Neural cell (in vitro differentiated cells): ENCODE data around the gene SLC2A1. TPM values are rescaled to one million over a fixed set of nuclear protein-coding genes. Genes with fewer than 3 reads are reported as not detected.

Source experiments
- H2AFZ ChIP-seq: fragments of 200-600, 300-800 bp; sonication (generic), shearing (Covaris generic); 2 replicates; pipeline ENCODE4 v1.6.0; 2014; ENCODE audit warnings: low read depth, mild to moderate bottlenecking, antibody characterized with exemption, low read length, moderate library complexity
- H3F3A ChIP-seq: fragments of 200-600 bp; shearing (Covaris generic); 2 replicates; pipeline ENCODE4 v1.6.1; 2016; ENCODE audit warnings: mild to moderate bottlenecking, moderate library complexity, mixed read lengths, antibody characterized with exemption, low read length; ENCODE audit not compliant: insufficient read depth, poor library complexity, severe bottlenecking
- H3K27ac ChIP-seq: fragments of 200-600, 300-800 bp; sonication (generic), shearing (Covaris generic); 2 replicates; pipeline ENCODE4 v1.5.1; 2014; ENCODE audit warnings: mild to moderate bottlenecking, low read length, moderate library complexity
- H3K27me3 ChIP-seq: fragments of 300-800, 200-600 bp; sonication (generic), shearing (Covaris generic); 2 replicates; pipeline ENCODE4 v1.6.0; 2014; ENCODE audit warnings: mild to moderate bottlenecking, low read depth, low read length, moderate library complexity; ENCODE audit not compliant: insufficient read depth
- H3K36me3 ChIP-seq: fragments of 300-800, 200-600 bp; sonication (generic), shearing (Covaris generic); 2 replicates; pipeline ENCODE4 v1.5.1; 2014; ENCODE audit warnings: mild to moderate bottlenecking, antibody characterized with exemption, low read length, moderate library complexity; ENCODE audit not compliant: insufficient read depth
- H3K4me2 ChIP-seq: fragments of 300-800, 200-600 bp; sonication (generic), shearing (Covaris generic); 2 replicates; pipeline ENCODE4 v1.6.0; 2014; ENCODE audit warnings: mild to moderate bottlenecking, low read length
- H3K4me3 ChIP-seq: fragments of 300-800, 200-600 bp; sonication (generic), shearing (Covaris generic); 2 replicates; pipeline ENCODE4 v1.5.1; 2014; ENCODE audit warnings: mild to moderate bottlenecking, low read length, moderate library complexity
- H3K79me2 ChIP-seq: fragments of 200-600 bp; shearing (Covaris generic); replicated peaks from 2 replicates; pipeline ENCODE4 v1.6.0; 2014; ENCODE audit warnings: mild to moderate bottlenecking, low read length, moderate library complexity; ENCODE audit not compliant: insufficient read depth
- H3K9ac ChIP-seq: fragments of 300-800, 200-600 bp; sonication (generic), shearing (Covaris generic); 2 replicates; pipeline ENCODE4 v1.6.1; 2016; ENCODE audit warnings: mild to moderate bottlenecking, low read length, mixed read lengths
- H3K9me2 ChIP-seq: fragments of 200-600 bp; shearing (Covaris generic); 2 replicates; pipeline ENCODE4 v1.6.1; 2016; ENCODE audit warnings: mild to moderate bottlenecking, low read length, mixed read lengths; ENCODE audit not compliant: insufficient read depth
- H3K9me3 ChIP-seq: fragments of 200-600, 300-800 bp; sonication (generic), shearing (Covaris generic); 2 replicates; pipeline ENCODE4 v1.6.1; 2016; ENCODE audit warnings: mild to moderate bottlenecking, mixed run types, low read length, moderate library complexity, mixed read lengths
- H4K20me1 ChIP-seq: fragments of 200-600 bp; shearing (Covaris generic); 2 replicates; pipeline ENCODE4 v1.6.1; 2016; ENCODE audit warnings: mild to moderate bottlenecking, mixed run types; ENCODE audit not compliant: insufficient read depth
- CTCF ChIP-seq: fragments of 450-650 bp; IDR thresholded peaks from 2 replicates; pipeline ENCODE4 v1.5.1; 2014; ENCODE audit warnings: antibody characterized with exemption, mild to moderate bottlenecking, moderate library complexity; ENCODE audit not compliant: poor library complexity, severe bottlenecking
- EP300 ChIP-seq: fragments of 450-650 bp; conservative IDR thresholded peaks from 2 replicates; pipeline ENCODE4 v1.6.1; 2014; ENCODE audit warnings: antibody characterized with exemption, mild to moderate bottlenecking, moderate library complexity; ENCODE audit not compliant: poor library complexity, severe bottlenecking
- EZH2 ChIP-seq: fragments of 200-600, 300-800 bp; shearing (Covaris generic), sonication (generic); IDR thresholded peaks from 2 replicates; pipeline ENCODE4 v1.6.1; 2014; ENCODE audit warnings: antibody characterized with exemption, low read length, borderline replicate concordance, mild to moderate bottlenecking; ENCODE audit not compliant: insufficient read depth, poor library complexity, severe bottlenecking
- MXI1 ChIP-seq: fragments of 450-650 bp; conservative IDR thresholded peaks from 2 replicates; pipeline ENCODE4 v1.6.1; 2014; ENCODE audit warnings: antibody characterized with exemption, mild to moderate bottlenecking; ENCODE audit not compliant: poor library complexity, severe bottlenecking
- POLR2AphosphoS5 ChIP-seq: IDR thresholded peaks from 2 replicates; pipeline ENCODE4 v1.6.1; 2012
- RAD21 ChIP-seq: fragments of 450-650 bp; conservative IDR thresholded peaks from 2 replicates; pipeline ENCODE4 v1.6.1; 2014; ENCODE audit warnings: antibody characterized with exemption, mild to moderate bottlenecking, moderate library complexity
- REST ChIP-seq: IDR thresholded peaks from 2 replicates; pipeline ENCODE4 v1.6.1; 2012; ENCODE audit warnings: borderline replicate concordance
- SMC3 ChIP-seq: fragments of 450-650 bp; conservative IDR thresholded peaks from 2 replicates; pipeline ENCODE4 v1.6.1; 2014; ENCODE audit warnings: antibody characterized with exemption, mild to moderate bottlenecking, moderate library complexity; ENCODE audit not compliant: poor library complexity
- TAF1 ChIP-seq: IDR thresholded peaks from 2 replicates; pipeline ENCODE4 v1.6.1; 2012; ENCODE audit warnings: low read depth
- polyA plus RNA-seq: library from polyadenylated mRNA; depleted of rRNA; stranded (reverse); fragments of >200 nt; gene quantifications from 2 replicates; pipeline ENCODE4 v1.2.3, GENCODE V29; 2014

The SLC2A1 gene
- polyA plus RNA-seq, 1 donor from 2014 or later = 39.4 TPM

GRCh38 chr1:42924082-42924850 lies 34.4 kb downstream of the SLC2A1 start:
- H3K36me3 ChIP-seq = peaks cover 4% of the 10 kb centered on the region
- H4K20me1 ChIP-seq = no peaks in the 10 kb centered on the region
- no peaks in the 10 kb centered on the region for H3K9me2 ChIP-seq
- H3K27ac ChIP-seq = peak overlapping the region; percentile 94
- peak overlapping the region; percentile 80 for H2AFZ ChIP-seq
- H3K9ac ChIP-seq = peak overlapping the region; percentile 86
- no peaks in the 10 kb centered on the region for H3K9me3 ChIP-seq
- no peaks in the 10 kb centered on the region for H3K79me2 ChIP-seq
- H3K4me2 ChIP-seq = peak overlapping the region; percentile 51
- peak; percentile 61 for TF ChIP-seq CTCF
- peak; percentile 63 for TF ChIP-seq EP300
- TF ChIP-seq SMC3 = peak; percentile 40
- TF ChIP-seq REST = peak; percentile 12
- TF ChIP-seq TAF1 = peak; percentile 79
- TF ChIP-seq POLR2AphosphoS5 = peak; percentile 91
- peak; percentile 25 for TF ChIP-seq RAD21
- TF ChIP-seq EZH2 = no peak
- TF ChIP-seq MXI1 = peak; percentile 69
- no peaks in the 10 kb centered on the region for H3K27me3 ChIP-seq
- peak overlapping the region; percentile 85 for H3K4me3 ChIP-seq
- peaks cover 10% of the 10 kb centered on the region for H3F3A ChIP-seq

- Histone ChIP-seq H3K9ac (peak overlapping the region; percentile 86), H3K36me3 (peaks cover 4% of the 10 kb centered on the region), H4K20me1 (no peaks in the 10 kb centered on the region), H3F3A (peaks cover 10% of the 10 kb centered on the region), H3K79me2 (no peaks in the 10 kb centered on the region), H3K27me3 (no peaks in the 10 kb centered on the region), H3K27ac (peak overlapping the region; percentile 94), H3K4me3 (peak overlapping the region; percentile 85), H3K9me3 (no peaks in the 10 kb centered on the region), H3K9me2 (no peaks in the 10 kb centered on the region), H2AFZ (peak overlapping the region; percentile 72), H3K4me2 (peak overlapping the region; percentile 51)
- TF ChIP-seq EZH2 (no peak), MXI1 (no peak), EP300 (no peak), RAD21 (no peak), CTCF (no peak), REST (no peak), TAF1 (no peak), SMC3 (no peak), POLR2AphosphoS5 (no peak)
These were observed 35.1 kb downstream of the SLC2A1 start for GRCh38 chr1:42923367-42924081.
